ENCODE results near the gene EID2B. TPM values are rescaled to one million over a fixed set of nuclear protein-coding genes. Genes with fewer than 3 reads are reported as not detected.

EID2B gene
- total RNA-seq = 2.0 TPM
- long read RNA-seq, partial matches to known transcripts = 0 of 3 reads
- long read RNA-seq, other reads (novel, unspliced or antisense) = 0 of 3 reads

GRCh38 chr19:39532233-39533002 is at the start of gene EID2B:
Gene EID2B (minus strand): TSS chr19:39532852. CDS start chr19:39532802, 50 bp downstream.
- ATAC-seq = peak; percentile 98
- intact Hi-C loops (cut with micrococcal nuclease) = loop anchor here (10.0 kb wide), 1 partner anchor 48 kb away; the partner anchor contains the start of gene TIMM50
- DNase-seq = peak; percentile 99

GRCh38 chr19:39582442-39582841 is 49.8 kb upstream of the EID2B start:
- intact Hi-C loops (cut with micrococcal nuclease) = no loop called here
- no peak for ATAC-seq

GRCh38 chr19:39568604-39569003 is 36.0 kb upstream of the EID2B start:
- no peak for DNase-seq
- intact Hi-C loops (cut with micrococcal nuclease) = no loop called here

More at GRCh38 chr19:39582442-39582841, 49.8 kb upstream of the EID2B start:
- no peak for DNase-seq

GRCh38 chr19:39566064-39566463 is 33.4 kb upstream of the EID2B start:
- DNase-seq (no peak), ATAC-seq (no peak)
- intact Hi-C loops (cut with micrococcal nuclease) = no loop called here

More at GRCh38 chr19:39568604-39569003, 36.0 kb upstream of the EID2B start:
- ATAC-seq = no peak

DNA sequence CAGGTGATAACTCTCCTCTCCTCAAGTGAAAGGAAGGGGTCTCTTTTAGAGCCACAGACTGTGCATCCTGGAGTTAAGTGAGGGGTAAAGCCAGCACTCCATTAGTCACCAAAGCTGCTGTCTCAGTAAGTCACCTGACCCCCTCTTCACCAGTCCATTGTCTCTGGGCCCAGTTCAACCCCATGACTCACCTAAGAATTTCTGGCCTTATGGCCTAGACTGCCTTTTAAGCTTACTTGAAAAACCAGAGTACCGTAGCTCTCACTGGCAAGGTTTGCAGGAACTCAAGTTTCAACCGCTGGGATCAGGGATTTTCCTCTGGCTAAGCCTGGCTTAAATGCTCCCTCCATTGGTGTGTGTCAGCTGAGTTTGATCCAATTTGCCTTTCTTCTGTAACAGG is 30.8 kb upstream of the EID2B start:
- ATAC-seq (no peak), DNase-seq (no peak)
- intact Hi-C loops (cut with micrococcal nuclease) = no loop called here

- intact Hi-C loops (cut with micrococcal nuclease) = no loop called here
- DNase-seq (no peak), ATAC-seq (no peak)
Measured at GRCh38 chr19:39558624-39559117, 26.0 kb upstream of the EID2B start.

- ATAC-seq (peak; percentile 32), DNase-seq (no peak)
- intact Hi-C loops (cut with micrococcal nuclease) = no loop called here
Measured at GRCh38 chr19:39557811-39558623, 25.4 kb upstream of the EID2B start.

DNA sequence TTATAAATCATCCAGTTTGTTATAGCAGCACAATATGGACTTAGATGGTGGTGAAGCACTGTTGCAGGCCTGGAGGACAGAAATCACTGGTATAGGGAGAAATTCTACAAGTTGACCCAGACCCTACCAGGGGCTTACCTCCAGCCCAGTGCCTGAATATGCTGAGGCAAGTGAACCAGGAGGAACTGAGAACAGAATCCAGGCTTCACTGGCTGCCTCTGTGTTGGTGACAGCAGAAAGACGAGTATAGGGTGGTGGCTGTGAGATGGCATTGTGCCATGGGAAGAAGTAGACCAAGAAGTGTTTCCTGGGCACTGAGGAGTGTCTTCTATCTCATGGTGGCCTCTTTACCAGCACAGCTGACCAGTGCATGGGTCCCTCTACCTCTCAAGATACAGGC is 23.2 kb upstream of the EID2B start:
- ATAC-seq (no peak), DNase-seq (no peak)
- intact Hi-C loops (cut with micrococcal nuclease) = no loop called here

GRCh38 chr19:39554701-39555311 is 22.2 kb upstream of the EID2B start:
- no peak for DNase-seq
- ATAC-seq = no peak
- intact Hi-C loops (cut with micrococcal nuclease) = no loop called here

GRCh38 chr19:39553082-39553652 is 20.5 kb upstream of the EID2B start:
- ATAC-seq = no peak
- no peak for DNase-seq
- intact Hi-C loops (cut with micrococcal nuclease) = no loop called here

- ATAC-seq (no peak), DNase-seq (no peak)
- intact Hi-C loops (cut with micrococcal nuclease) = no loop called here
Measured at GRCh38 chr19:39550197-39550596, 17.5 kb upstream of the EID2B start.

GRCh38 chr19:39546599-39546998 is 13.9 kb upstream of the EID2B start:
- intact Hi-C loops (cut with micrococcal nuclease) = no loop called here
- ATAC-seq (no peak), DNase-seq (no peak)

GRCh38 chr19:39544911-39545310 is 12.3 kb upstream of the EID2B start:
- DNase-seq = no peak
- intact Hi-C loops (cut with micrococcal nuclease) = no loop called here
- no peak for ATAC-seq

DNA sequence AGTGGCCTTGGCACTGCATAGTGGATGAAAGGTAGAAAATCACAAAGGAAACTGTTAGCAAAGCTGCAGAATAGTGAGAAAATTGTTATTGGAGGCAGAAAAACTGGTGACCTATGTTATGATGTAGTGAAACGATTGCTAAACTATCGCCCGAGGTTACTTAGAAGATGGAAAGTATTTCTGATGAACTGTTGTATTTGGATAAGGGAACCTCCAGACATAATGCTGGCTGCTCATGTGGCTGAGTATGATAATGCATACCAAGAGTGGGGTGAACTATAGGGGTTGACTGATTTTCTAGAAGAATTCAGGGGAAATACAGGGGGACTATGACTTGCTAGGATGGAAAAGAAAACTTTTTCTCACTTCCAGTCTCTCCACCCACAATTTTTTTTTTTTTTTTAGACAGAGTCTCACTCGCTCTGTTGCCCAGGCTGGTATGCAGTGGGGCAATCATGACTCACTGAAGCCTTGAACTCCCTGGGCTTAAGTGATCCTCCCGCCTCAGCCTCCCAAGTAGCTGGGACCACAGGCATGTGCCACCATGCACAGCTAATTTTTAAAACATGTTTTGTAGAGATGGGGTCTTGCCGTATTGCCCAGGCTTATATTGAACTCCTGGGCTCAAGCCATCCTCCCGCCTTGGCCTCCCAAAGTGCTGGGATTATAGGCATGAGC is 11.7 kb upstream of the EID2B start:
- intact Hi-C loops (cut with micrococcal nuclease) = no loop called here
- ATAC-seq = no peak
- no peak for DNase-seq

- DNase-seq (no peak), ATAC-seq (no peak)
- intact Hi-C loops (cut with micrococcal nuclease) = no loop called here
Measured at GRCh38 chr19:39543477-39543857, 10.8 kb upstream of the EID2B start.

GRCh38 chr19:39542206-39542605 is 9.6 kb upstream of the EID2B start:
- ATAC-seq (no peak), DNase-seq (no peak)
- intact Hi-C loops (cut with micrococcal nuclease) = no loop called here

GRCh38 chr19:39540333-39540673 is 7.7 kb upstream of the EID2B start:
- intact Hi-C loops (cut with micrococcal nuclease) = no loop called here
- DNase-seq (no peak), ATAC-seq (no peak)

DNA sequence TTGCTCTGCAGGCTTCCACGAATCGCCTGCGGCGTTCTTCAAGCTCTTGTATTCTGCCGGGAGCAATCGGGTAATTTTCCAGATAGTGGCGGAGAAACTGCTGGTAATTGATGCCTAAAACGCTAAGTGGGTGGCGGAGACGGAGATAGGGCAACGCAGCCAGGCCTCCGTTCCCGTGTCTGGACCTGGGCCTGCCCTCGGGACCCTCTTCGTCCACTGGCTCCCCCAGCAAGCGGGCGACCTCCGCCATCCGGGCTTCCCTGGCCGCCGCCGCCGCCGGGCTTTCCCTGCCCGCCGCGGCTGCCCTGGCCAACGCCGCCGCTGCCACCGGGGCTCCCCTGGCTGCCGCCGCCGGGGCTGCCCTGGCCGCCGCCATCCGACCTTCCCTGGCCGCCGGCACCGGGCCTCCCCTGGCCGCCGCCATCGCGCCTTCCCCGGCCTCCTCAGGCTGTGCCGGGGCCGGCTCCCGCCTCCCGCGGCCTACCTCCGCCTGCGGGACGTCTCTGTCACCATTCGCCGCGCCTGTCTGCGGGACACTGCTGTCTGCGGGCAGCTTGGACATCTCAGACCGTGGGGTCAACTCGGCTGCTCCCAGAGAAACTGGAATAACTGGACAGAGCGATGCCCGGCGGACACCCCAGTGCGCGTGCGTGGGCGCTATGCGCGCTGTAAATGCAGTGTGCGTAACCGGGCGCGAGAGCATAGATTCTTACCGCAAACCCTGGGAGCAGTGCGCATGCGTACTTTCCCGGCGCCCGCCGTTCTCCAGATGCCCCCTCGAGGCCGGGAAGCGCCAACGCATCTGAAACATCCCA is 7.1 kb upstream of the EID2B start, which contains the start of gene EID2:
Gene EID2 (minus strand): TSS at position 644 of the 815 bp plus-strand sequence. CDS start 82 bp downstream, at position 562.
- DNase-seq = peak; percentile 98
- ATAC-seq = peak; percentile 99
- intact Hi-C loops (cut with micrococcal nuclease) = loop anchor here (10.0 kb wide), 1 partner anchor 55 kb away; the partner anchor contains the start of gene TIMM50

Data from left ventricle myocardium superior (tissue), 1 donor.